HepG2 (cell line): Measurements from ENCODE around the gene WLS. TPM values are rescaled to one million over a fixed set of nuclear protein-coding genes. Genes with fewer than 3 reads are reported as not detected.

ENCODE experiments used
- ATAC-seq: fragments of 200-7000 bp; cut with Tn5 transposase; 3 replicates; pipeline ENCODE4 v1.9.1; 2020; ENCODE audit warnings: mild to moderate bottlenecking, moderate library complexity
- BruUV-seq: library from RNA; stranded (reverse); fragments of 400-500 nt; replicated peaks from 2 replicates; lab custom pipeline; 2021; lab: Mats Ljungman, UMichigan
- CTCF ChIA-PET: fragments of 300-600 bp; formaldehyde crosslinking; extraction: SDS; loops from one replicate; lab custom pipeline; 2021; ENCODE audit warnings: low total read pairs, inconsistent platforms, low intra/inter-chr PET ratio; lab: Yijun Ruan, JAX
- POLR2A ChIA-PET: fragments of 350-600 bp; sonication (Branson Sonifier 250); formaldehyde crosslinking; loops from one replicate; lab custom pipeline; 2020; ENCODE audit warnings: antibody characterized with exemption, inconsistent platforms; lab: Yijun Ruan, JAX
- DNase-seq: peaks from one replicate; pipeline ENCODE4 v3.0.0-alpha.2; 2015; ENCODE audit warnings: low spot score
- FAIRE-seq: peaks from 3 replicates; lab custom pipeline; 2011; peaks lifted over from hg19 to GRCh38; lab: Jason Lieb, UNC
- H2AFZ ChIP-seq: one replicate; pipeline ENCODE4 v1.6.1; 2011; ENCODE audit warnings: low read length, inconsistent platforms
- H3K27ac ChIP-seq: fragments of 300-600 bp; 3 replicates; pipeline ENCODE4 v1.8.0; 2011; ENCODE audit warnings: mixed run types, mild to moderate bottlenecking, mixed read lengths, low read length, inconsistent platforms; ENCODE audit not compliant: insufficient read depth; ENCODE audit errors: extremely low read length
- H3K27me3 ChIP-seq, 2 experiments: fragments of 200-600 bp in 1 of 2; 2 replicates in 1 of 2; 3 replicates in 1 of 2; pipeline versions ENCODE4 v1.6.0 to v1.8.0; 2011; ENCODE audit warnings: low read length in 2 of 2, mild to moderate bottlenecking in 2 of 2, moderate library complexity in 2 of 2, inconsistent platforms in 1 of 2; ENCODE audit not compliant: insufficient read depth in 2 of 2, control insufficient read depth in 1 of 2
- H3K36me3 ChIP-seq, 2 experiments: fragments of 200-600 bp in 1 of 2; replicated peaks in 1 of 2; 2 replicates in 1 of 2; 3 replicates in 1 of 2; pipeline versions ENCODE4 v1.5.1 to v1.8.0; 2011; ENCODE audit warnings: low read length in 2 of 2, inconsistent platforms in 1 of 2; ENCODE audit not compliant: insufficient read depth in 2 of 2, control insufficient read depth in 1 of 2
- H3K4me1 ChIP-seq: 2 replicates; pipeline ENCODE4 v1.5.1; 2012; ENCODE audit warnings: low read length, inconsistent platforms; ENCODE audit not compliant: insufficient read depth
- H3K4me2 ChIP-seq: 2 replicates; pipeline ENCODE4 v1.6.0; 2011; ENCODE audit warnings: low read depth, low read length, inconsistent platforms
- H3K4me3 ChIP-seq, 3 experiments: fragments of 200-600 bp in 1 of 3; sonication (generic), shearing (Covaris generic) in 1 of 3; replicated peaks in 1 of 3; 2 replicates each; pipeline ENCODE4 v1.5.1; 2011 to 2016; ENCODE audit warnings: low read length in 3 of 3, inconsistent platforms in 2 of 3, low read depth in 2 of 3, mild to moderate bottlenecking in 2 of 3, control low read depth in 1 of 3, mixed read lengths in 1 of 3; ENCODE audit not compliant: insufficient read depth in 1 of 3
- H3K79me2 ChIP-seq: one replicate; pipeline ENCODE4 v1.6.1; 2011; ENCODE audit warnings: low read length, inconsistent platforms; ENCODE audit not compliant: insufficient read depth
- H3K9ac ChIP-seq: 2 replicates; pipeline ENCODE4 v1.6.0; 2011; ENCODE audit warnings: mild to moderate bottlenecking, low read depth, low read length, inconsistent platforms; ENCODE audit not compliant: insufficient read depth
- H3K9me3 ChIP-seq: 2 replicates; pipeline ENCODE4 v1.5.1; 2012; ENCODE audit warnings: mild to moderate bottlenecking, low read length
- H4K20me1 ChIP-seq: 2 replicates; pipeline ENCODE4 v1.6.0; 2011; ENCODE audit warnings: inconsistent platforms, mild to moderate bottlenecking, low read length, moderate library complexity; ENCODE audit not compliant: insufficient read depth
- EED ChIP-seq: sonication (generic); formaldehyde crosslinking; IDR thresholded peaks from 2 replicates; pipeline ENCODE4 v1.5.0; 2020; ENCODE audit warnings: mild to moderate bottlenecking, missing genetic modification reagents
- ISX ChIP-seq: sonication (generic); formaldehyde crosslinking; conservative IDR thresholded peaks from 2 replicates; pipeline ENCODE4 v1.5.0; 2020; ENCODE audit warnings: missing genetic modification reagents
- RFX5 ChIP-seq: IDR thresholded peaks from 2 replicates; pipeline ENCODE4 v1.6.1; 2011; ENCODE audit warnings: low read depth, low read length, improper control_type of control experiment
- RFXANK ChIP-seq: IDR thresholded peaks from 2 replicates; pipeline ENCODE4 v1.6.1; 2016
- SMAD3 ChIP-seq: sonication (generic); formaldehyde crosslinking; IDR thresholded peaks from 2 replicates; pipeline ENCODE4 v1.4.0; 2020; ENCODE audit warnings: missing genetic modification reagents
- ZKSCAN8 ChIP-seq: IDR thresholded peaks from 2 replicates; pipeline ENCODE4 v1.6.1; 2016; ENCODE audit warnings: borderline replicate concordance, missing genetic modification reagents, missing compliant biosample characterization
- ZNF318 ChIP-seq: sonication (generic); formaldehyde crosslinking; IDR thresholded peaks from 2 replicates; pipeline ENCODE4 v1.4.0; 2020; ENCODE audit warnings: mild to moderate bottlenecking, missing genetic modification reagents
- ZNF354B ChIP-seq: sonication (generic); formaldehyde crosslinking; IDR thresholded peaks from 2 replicates; pipeline ENCODE4 v1.8.0; 2022; ENCODE audit warnings: mild to moderate bottlenecking, missing genetic modification reagents
- ZNF557 ChIP-seq: sonication (generic); formaldehyde crosslinking; IDR thresholded peaks from 2 replicates; pipeline ENCODE4 v1.4.0; 2020; ENCODE audit warnings: missing genetic modification reagents
- ZNF883 ChIP-seq: sonication (generic); formaldehyde crosslinking; IDR thresholded peaks from 2 replicates; pipeline ENCODE4 v1.5.1; 2020; ENCODE audit warnings: mild to moderate bottlenecking, missing genetic modification reagents; ENCODE audit errors: not compliant biosample characterization
- WGBS: methylation state at CpG from one replicate; pipeline ENCODE4 v1.1.6; 2017; ENCODE audit warnings: low lambda C conversion rate; 5-methylcytosine and 5-hydroxymethylcytosine counted together
- in situ Hi-C: cut with HindIII; loops from 2 replicates; pipeline ENCODE4 v1.10.0; 2017; ENCODE audit warnings: low pct_unique_long_range_greater_than_20kb; ENCODE audit not compliant: extremely low pct_ligation_motif_present
- intact Hi-C: fragments of 100-400 bp; cut with micrococcal nuclease; formaldehyde crosslinking; loops from one replicate; pipeline ENCODE4 v1.10.0; 2022; ENCODE audit not compliant: unreplicated experiment
- polyA plus RNA-seq, 8 experiments: library from polyadenylated mRNA; depleted of rRNA in 3 of 8; stranded (reverse) in 7 of 8; unstranded in 1 of 8; fragments of >200 nt; fragmentation: Illumina TruSeq in 4 of 8; extraction: Trizol in 4 of 8; gene quantifications; 2 replicates each; pipeline versions ENCODE4 v1.2.1 to v1.2.3, GENCODE V29; 2011 to 2016; ENCODE audit warnings: low read depth in 4 of 8, missing spikeins in 1 of 8, mixed read lengths in 1 of 8; ENCODE audit not compliant: insufficient read depth in 1 of 8
- total RNA-seq, 5 experiments: library from RNA; depleted of rRNA; stranded (reverse); fragments of >200 nt; fragmentation: Illumina TruSeq; extraction: Trizol; gene quantifications; 2 replicates each; pipeline ENCODE4 v1.2.3, GENCODE V29; 2016; ENCODE audit warnings: low read depth in 1 of 5
- TF ChIP-seq, protein P1 (sequence below): sonication (generic); formaldehyde crosslinking; IDR thresholded peaks from 2 replicates; pipeline ENCODE4 v1.9.0; 2021; ENCODE audit warnings: missing genetic modification reagents, borderline replicate concordance
- TF ChIP-seq, protein P2 (sequence below): sonication (generic); formaldehyde crosslinking; conservative IDR thresholded peaks from 2 replicates; pipeline ENCODE4 v1.8.1; 2023; ENCODE audit warnings: missing genetic modification reagents

The WLS gene
- total and polyA plus RNA-seq, 2 of the 13 experiments (the other 11 are each of a cell fraction or from before 2014, with no cell fraction given) = not detected

DNA sequence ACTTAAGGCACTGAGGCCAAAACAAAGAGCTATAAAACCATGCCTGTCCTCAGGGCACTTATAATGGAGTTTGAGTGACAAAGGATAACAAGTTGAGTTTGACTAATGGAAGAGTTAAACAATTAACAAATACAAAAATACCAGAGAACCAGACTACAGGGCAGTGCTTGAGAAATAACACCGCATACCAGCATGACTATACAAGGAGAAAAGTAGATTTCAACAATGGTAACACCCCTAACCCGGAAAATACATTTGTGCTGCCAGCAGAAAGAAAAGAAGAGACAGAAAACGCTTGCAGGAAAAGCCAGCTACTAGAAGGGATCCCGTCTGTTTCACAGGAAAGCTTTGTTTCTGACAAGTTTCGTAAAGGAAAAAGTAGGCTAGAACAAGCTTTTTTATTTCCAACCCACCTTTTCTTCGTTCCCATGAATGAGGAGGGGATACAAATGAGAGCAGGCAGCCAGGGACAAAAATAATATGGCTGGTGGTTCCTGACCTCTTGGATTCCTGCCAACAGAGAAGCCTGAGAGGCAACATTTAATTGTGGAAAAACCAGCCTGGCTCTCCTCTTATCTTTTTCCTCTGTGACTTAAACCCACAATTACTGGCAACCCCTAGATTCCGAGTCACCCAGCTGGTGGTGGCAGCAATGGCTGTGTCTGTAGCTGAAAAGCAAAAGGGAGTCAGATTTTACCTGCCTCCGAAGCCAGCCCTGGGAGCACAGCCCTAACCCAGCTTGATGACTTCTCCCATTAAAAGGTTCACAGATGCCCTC is 56.5 kb downstream of the WLS start:
- Histone ChIP-seq H3K36me3 (no peaks in the 10 kb centered on the region), H3K27ac (no peak overlapping the region), H3K4me3 (no peak overlapping the region), H3K9ac (no peak overlapping the region), H3K9me3 (no peaks in the 10 kb centered on the region), H3K79me2 (no peaks in the 10 kb centered on the region), H3K27me3 (no peaks in the 10 kb centered on the region), H2AFZ (no peak overlapping the region), H4K20me1 (no peaks in the 10 kb centered on the region), H3K4me2 (no peak overlapping the region), H3K4me1 (no peaks in the 10 kb centered on the region)
- WGBS = 10% methylated on average over 8 of the region's 8 CpGs
- ChIA-PET POLR2A (no interaction called here), CTCF (no interaction called here)
- no TSS peak for BruUV-seq
- in situ Hi-C loops = no loop called here
- TF ChIP-seq ZNF557 (CRISPR knock-in tag) (no peak), ZNF318 (no peak), RFX5 (no peak), ZNF883 (no peak), ZKSCAN8 (CRISPR knock-in tag) (no peak), ISX (CRISPR knock-in tag) (no peak), ZNF354B (CRISPR knock-in tag) (no peak), SMAD3 (CRISPR knock-in tag) (no peak), EED (CRISPR knock-in tag) (no peak), RFXANK (CRISPR knock-in tag) (no peak)
- TF ChIP-seq, protein P1, sequence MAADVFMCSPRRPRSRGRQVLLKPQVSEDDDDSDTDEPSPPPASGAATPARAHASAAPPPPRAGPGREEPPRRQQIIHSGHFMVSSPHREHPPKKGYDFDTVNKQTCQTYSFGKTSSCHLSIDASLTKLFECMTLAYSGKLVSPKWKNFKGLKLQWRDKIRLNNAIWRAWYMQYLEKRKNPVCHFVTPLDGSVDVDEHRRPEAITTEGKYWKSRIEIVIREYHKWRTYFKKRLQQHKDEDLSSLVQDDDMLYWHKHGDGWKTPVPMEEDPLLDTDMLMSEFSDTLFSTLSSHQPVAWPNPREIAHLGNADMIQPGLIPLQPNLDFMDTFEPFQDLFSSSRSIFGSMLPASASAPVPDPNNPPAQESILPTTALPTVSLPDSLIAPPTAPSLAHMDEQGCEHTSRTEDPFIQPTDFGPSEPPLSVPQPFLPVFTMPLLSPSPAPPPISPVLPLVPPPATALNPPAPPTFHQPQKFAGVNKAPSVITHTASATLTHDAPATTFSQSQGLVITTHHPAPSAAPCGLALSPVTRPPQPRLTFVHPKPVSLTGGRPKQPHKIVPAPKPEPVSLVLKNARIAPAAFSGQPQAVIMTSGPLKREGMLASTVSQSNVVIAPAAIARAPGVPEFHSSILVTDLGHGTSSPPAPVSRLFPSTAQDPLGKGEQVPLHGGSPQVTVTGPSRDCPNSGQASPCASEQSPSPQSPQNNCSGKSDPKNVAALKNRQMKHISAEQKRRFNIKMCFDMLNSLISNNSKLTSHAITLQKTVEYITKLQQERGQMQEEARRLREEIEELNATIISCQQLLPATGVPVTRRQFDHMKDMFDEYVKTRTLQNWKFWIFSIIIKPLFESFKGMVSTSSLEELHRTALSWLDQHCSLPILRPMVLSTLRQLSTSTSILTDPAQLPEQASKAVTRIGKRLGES (CRISPR knock-in tag) = no peak
- TF ChIP-seq, protein P2, sequence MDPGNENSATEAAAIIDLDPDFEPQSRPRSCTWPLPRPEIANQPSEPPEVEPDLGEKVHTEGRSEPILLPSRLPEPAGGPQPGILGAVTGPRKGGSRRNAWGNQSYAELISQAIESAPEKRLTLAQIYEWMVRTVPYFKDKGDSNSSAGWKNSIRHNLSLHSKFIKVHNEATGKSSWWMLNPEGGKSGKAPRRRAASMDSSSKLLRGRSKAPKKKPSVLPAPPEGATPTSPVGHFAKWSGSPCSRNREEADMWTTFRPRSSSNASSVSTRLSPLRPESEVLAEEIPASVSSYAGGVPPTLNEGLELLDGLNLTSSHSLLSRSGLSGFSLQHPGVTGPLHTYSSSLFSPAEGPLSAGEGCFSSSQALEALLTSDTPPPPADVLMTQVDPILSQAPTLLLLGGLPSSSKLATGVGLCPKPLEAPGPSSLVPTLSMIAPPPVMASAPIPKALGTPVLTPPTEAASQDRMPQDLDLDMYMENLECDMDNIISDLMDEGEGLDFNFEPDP (CRISPR knock-in tag) = no peak
- DNase-seq (no peak), ATAC-seq (no peak), FAIRE-seq (no peak)
- intact Hi-C loops = no loop called here
